A549 treated with GW870086 at 1 μM for 4 hours (cell line): ENCODE data around the gene TOMM20L. TPM values are rescaled to one million over a fixed set of nuclear protein-coding genes. Genes with fewer than 3 reads are reported as not detected.

Source experiments
- total RNA-seq: library from RNA; stranded (reverse); fragments of 200-300 nt; extraction: Qiagen RNA extraction; gene quantifications from 5 replicates; pipeline ENCODE4 v1.2.3, GENCODE V29; 2022; ENCODE audit warnings: low read depth

The TOMM20L gene
- not detected in 5 replicates for total RNA-seq

GRCh38 chr14:58395812-58396788, at the start of gene TOMM20L:
Gene TOMM20L, plus strand, starts transcription at chr14:58395930. Its CDS starts 28 bp downstream, at chr14:58395958.

GRCh38 chr14:58427281-58428117, 31.8 kb downstream of the TOMM20L start, which contains the start of the genes KIAA0586 and TIMM9:
Gene KIAA0586, plus strand, starts transcription at chr14:58427719. Its CDS starts 546 bp downstream, at chr14:58428265.
Gene TIMM9, minus strand, starts transcription at chr14:58427531. Its CDS starts 15,586 bp downstream, at chr14:58411945.

Other genes starting within 250 kb of the TOMM20L start
- 0.36 to 0.64 TPM (median 0.49 TPM) in 5 replicates for gene ARMH4, start 243.7 kb upstream of the TOMM20L start, total RNA-seq
- gene ACTR10, start 195.8 kb upstream of the TOMM20L start, total RNA-seq = 43.2 to 51.5 TPM (median 46.4 TPM) in 5 replicates
- gene PSMA3, start 151.1 kb upstream of the TOMM20L start, total RNA-seq = 187 to 260 TPM (median 201 TPM) in 5 replicates
- 2.8 to 5.5 TPM (median 5.0 TPM) in 5 replicates for gene ARID4A, start 97.4 kb upstream of the TOMM20L start, total RNA-seq
- gene TIMM9, start 31.6 kb downstream of the TOMM20L start, total RNA-seq = 66.5 to 80.5 TPM (median 73.7 TPM) in 5 replicates
- 6.0 to 10.6 TPM (median 9.2 TPM) in 5 replicates for gene KIAA0586, start 31.8 kb downstream of the TOMM20L start, total RNA-seq
- 0.44 to 0.73 TPM (median 0.48 TPM) in 5 replicates for gene DACT1, start 242.0 kb downstream of the TOMM20L start, total RNA-seq